ENCODE data around the gene XAGE2. TPM values are rescaled to one million over a fixed set of nuclear protein-coding genes. Genes with fewer than 3 reads are reported as not detected.
A peak's percentile ranks its signal among the peaks of the same experiment; 100 is the strongest.

XAGE2 gene
- total and polyA plus RNA-seq, 4 donors: 1.0 to 61.2 (median 17.3) TPM

DNA sequence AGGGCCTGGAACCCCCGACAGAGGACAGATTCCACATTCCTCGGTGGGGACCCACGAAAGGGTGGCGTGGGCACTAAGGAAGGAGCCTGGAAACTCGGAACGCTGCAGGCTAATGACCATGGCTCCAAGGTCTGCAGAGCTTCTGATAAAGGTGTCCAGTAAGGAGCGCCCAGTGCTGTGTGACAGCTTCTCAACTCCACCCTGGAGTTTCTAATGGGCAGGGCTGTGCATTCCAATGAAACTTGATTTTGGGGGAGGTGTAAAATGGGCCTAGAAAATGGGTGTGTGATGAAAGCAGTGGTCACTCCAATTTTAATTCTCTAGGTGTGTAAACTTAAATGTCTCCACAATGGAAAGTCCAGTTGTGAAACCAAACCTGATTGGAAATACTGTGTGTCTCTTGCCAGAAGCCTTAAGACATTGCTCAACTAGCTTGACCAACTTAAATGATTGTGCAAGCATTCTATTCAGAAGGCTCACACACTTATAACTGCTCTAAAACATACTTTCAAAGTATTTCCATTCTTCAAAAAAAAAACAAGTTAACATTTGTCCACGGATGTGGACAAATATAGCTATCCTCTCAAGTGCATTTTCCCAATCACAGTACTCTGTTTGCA is 52.1 kb downstream of the XAGE2 start:
- peak; percentile 9 for ATAC-seq (ENCODE audit: insufficient read depth, low FRiP score)
- peak in 2 of 3 donors; percentile 7 to 37 for DNase-seq

DNA sequence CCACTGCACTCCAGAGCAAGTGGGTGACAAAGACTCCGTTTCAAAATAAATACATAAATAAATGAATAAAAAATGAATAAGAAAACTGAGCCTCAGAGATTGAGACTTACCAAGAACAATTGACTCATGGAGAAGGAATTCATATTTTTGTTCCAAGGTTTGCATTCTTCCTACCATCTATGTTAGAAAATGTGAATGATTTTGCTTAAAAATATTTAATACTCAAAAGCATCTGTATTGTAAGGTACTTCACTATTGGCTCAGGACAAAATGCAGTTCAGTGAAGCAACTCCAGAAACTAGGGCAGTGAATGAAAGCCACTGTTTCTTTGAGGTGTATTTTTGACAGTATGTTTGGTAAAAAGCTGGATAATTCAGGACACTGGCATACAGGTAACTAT is 54.1 kb downstream of the XAGE2 start:
- Histone ChIP-seq H3K9me3 (ENCODE audit: control insufficient read depth in 4 of 4, insufficient read depth in 3 of 4, low read length in 3 of 4) (peaks cover 0 to 5% (median 0%) of the 10 kb centered on the region in 4 donors), H3K36me3 (ENCODE audit: control insufficient read depth in 4 of 4, insufficient read depth in 4 of 4, low read length in 4 of 4) (no peaks in the 10 kb centered on the region), H3K4me3 (no peak overlapping the region), H3K27ac (ENCODE audit: low read depth in 1 of 2, low read length in 1 of 2) (no peak overlapping the region), H3K9ac (ENCODE audit: insufficient read depth in 1 of 2, low read length in 2 of 2) (no peak overlapping the region), H3K4me1 (ENCODE audit: control insufficient read depth in 5 of 5, insufficient read depth in 5 of 5, low read length in 5 of 5) (no peaks in the 10 kb centered on the region), H3K27me3 (ENCODE audit: control insufficient read depth in 3 of 3, insufficient read depth in 3 of 3, low read length in 2 of 3) (peaks cover 5 to 13% (median 7%) of the 10 kb centered on the region in 3 donors)
- WGBS, 2 donors: 39 to 92% methylated on average over 1 of the region's 1 CpG
- no peak for DNase-seq
- ATAC-seq (ENCODE audit: insufficient read depth, low FRiP score): no peak
- TF ChIP-seq, protein P1, sequence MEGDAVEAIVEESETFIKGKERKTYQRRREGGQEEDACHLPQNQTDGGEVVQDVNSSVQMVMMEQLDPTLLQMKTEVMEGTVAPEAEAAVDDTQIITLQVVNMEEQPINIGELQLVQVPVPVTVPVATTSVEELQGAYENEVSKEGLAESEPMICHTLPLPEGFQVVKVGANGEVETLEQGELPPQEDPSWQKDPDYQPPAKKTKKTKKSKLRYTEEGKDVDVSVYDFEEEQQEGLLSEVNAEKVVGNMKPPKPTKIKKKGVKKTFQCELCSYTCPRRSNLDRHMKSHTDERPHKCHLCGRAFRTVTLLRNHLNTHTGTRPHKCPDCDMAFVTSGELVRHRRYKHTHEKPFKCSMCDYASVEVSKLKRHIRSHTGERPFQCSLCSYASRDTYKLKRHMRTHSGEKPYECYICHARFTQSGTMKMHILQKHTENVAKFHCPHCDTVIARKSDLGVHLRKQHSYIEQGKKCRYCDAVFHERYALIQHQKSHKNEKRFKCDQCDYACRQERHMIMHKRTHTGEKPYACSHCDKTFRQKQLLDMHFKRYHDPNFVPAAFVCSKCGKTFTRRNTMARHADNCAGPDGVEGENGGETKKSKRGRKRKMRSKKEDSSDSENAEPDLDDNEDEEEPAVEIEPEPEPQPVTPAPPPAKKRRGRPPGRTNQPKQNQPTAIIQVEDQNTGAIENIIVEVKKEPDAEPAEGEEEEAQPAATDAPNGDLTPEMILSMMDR (IDR thresholded peaks at IDR 0.05; ENCODE audit: control extremely low read depth, extremely low read depth): no peak

More for the DNA sequence above, 52.1 kb downstream of the XAGE2 start:
- Histone ChIP-seq H3K9ac (ENCODE audit: insufficient read depth in 1 of 2, low read length in 2 of 2) (no peak overlapping the region), H3K27ac (ENCODE audit: low read depth in 1 of 2, low read length in 1 of 2) (peak overlapping the region in 1 of 2 donors; percentile 48), H3K4me3 (no peak overlapping the region), H3K27me3 (ENCODE audit: control insufficient read depth in 3 of 3, insufficient read depth in 3 of 3, low read length in 2 of 3) (peaks cover 5 to 15% (median 11%) of the 10 kb centered on the region in 3 donors), H3K36me3 (ENCODE audit: control insufficient read depth in 4 of 4, insufficient read depth in 4 of 4, low read length in 4 of 4) (no peaks in the 10 kb centered on the region), H3K4me1 (ENCODE audit: control insufficient read depth in 5 of 5, insufficient read depth in 5 of 5, low read length in 5 of 5) (no peaks in the 10 kb centered on the region), H3K9me3 (ENCODE audit: control insufficient read depth in 4 of 4, insufficient read depth in 3 of 4, low read length in 3 of 4) (peaks cover 0 to 1% (median 0%) of the 10 kb centered on the region in 4 donors)
- TF ChIP-seq, protein P1 (IDR thresholded peaks at IDR 0.05; ENCODE audit: control extremely low read depth, extremely low read depth): no peak
- WGBS, 2 donors: 77 to 90% methylated on average over 7 to 8 of the region's 8 CpGs

DNA sequence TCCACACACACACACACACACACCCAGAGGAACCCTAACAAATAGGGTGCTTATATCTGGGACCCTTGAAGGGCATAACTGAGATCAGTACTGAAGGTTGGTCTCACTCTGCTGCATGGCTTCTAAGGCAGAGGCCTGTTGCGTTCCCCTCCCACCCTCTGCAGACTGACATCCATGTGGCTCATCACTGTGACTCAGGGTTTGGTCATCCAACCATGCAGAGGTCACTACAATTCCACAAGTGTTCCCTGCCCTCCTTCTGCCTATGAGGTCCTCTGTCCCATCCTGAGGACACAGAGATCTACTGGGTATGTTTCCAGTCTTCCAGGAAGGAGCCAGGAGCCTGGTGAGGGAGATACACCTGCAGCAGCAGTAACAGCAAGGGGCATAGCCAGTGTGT is 55.8 kb downstream of the XAGE2 start:
- TF ChIP-seq, protein P1 (IDR thresholded peaks at IDR 0.05; ENCODE audit: control extremely low read depth, extremely low read depth): no peak
- Histone ChIP-seq H3K9ac (ENCODE audit: insufficient read depth in 1 of 2, low read length in 2 of 2) (no peak overlapping the region), H3K27me3 (ENCODE audit: control insufficient read depth in 3 of 3, insufficient read depth in 3 of 3, low read length in 2 of 3) (peaks cover 0 to 18% (median 12%) of the 10 kb centered on the region in 3 donors), H3K36me3 (ENCODE audit: control insufficient read depth in 4 of 4, insufficient read depth in 4 of 4, low read length in 4 of 4) (no peaks in the 10 kb centered on the region), H3K4me1 (ENCODE audit: control insufficient read depth in 5 of 5, insufficient read depth in 5 of 5, low read length in 5 of 5) (no peaks in the 10 kb centered on the region), H3K4me3 (no peak overlapping the region), H3K27ac (ENCODE audit: low read depth in 1 of 2, low read length in 1 of 2) (no peak overlapping the region), H3K9me3 (ENCODE audit: control insufficient read depth in 4 of 4, insufficient read depth in 3 of 4, low read length in 3 of 4) (peaks cover 0 to 5% (median 0%) of the 10 kb centered on the region in 4 donors)
- 88 to 100% methylated on average over 1 of the region's 1 CpG for WGBS, 2 donors
- ATAC-seq (ENCODE audit: insufficient read depth, low FRiP score) (no peak), DNase-seq (no peak)

Small RNA genes within 50 kb of the gene (small RNA-seq; reads per million reads assigned to genes)
- gene MIR8088 (ENCODE audit: low replicate concordance): not detected

Other genes with a start within 250 kb of the XAGE2 start
- gene MAGED4, start 184.1 kb upstream of the XAGE2 start, total RNA-seq: 1 to 10 TPM in 1 of 2 donors, under 1 TPM in 1; 0.55 to 5.0 TPM
- 1 to 10 TPM in 1 of 2 donors, under 1 TPM in 1; 0.08 to 2.0 TPM for gene MAGED4, start 184.1 kb upstream of the XAGE2 start, polyA plus RNA-seq
- under 1 TPM in 1 of 2 donors, not detected in 1; 0.58 TPM for gene XAGE1A, start 126.8 kb downstream of the XAGE2 start, total RNA-seq
- 1 to 10 TPM in 1 of 2 donors, under 1 TPM in 1; 0.81 to 3.1 TPM for gene XAGE1A, start 126.8 kb downstream of the XAGE2 start, polyA plus RNA-seq
- gene XAGE1B, start 148.0 kb downstream of the XAGE2 start, total RNA-seq: 1 to 10 TPM in 1 of 2 donors, under 1 TPM in 1; 0.58 to 1.5 TPM
- gene XAGE1B, start 148.0 kb downstream of the XAGE2 start, polyA plus RNA-seq: 1 to 10 TPM; 4.3 to 9.0 TPM